Upper lobe of left lung (tissue), 6 donors: ENCODE data around the gene APOC3. TPM values are rescaled to one million over a fixed set of nuclear protein-coding genes. Genes with fewer than 3 reads are reported as not detected.

Source experiments
- ATAC-seq, 2 donors: fragments of 200-7000 bp; cut with Tn5 transposase; one replicate each; pipeline ENCODE4 v1.9.1; 2022; ENCODE audit warnings: mild to moderate bottlenecking in 2 of 2, moderate library complexity in 2 of 2; ENCODE audit not compliant: low FRiP score in 2 of 2
- DNase-seq, 2 donors: peaks; one replicate each; pipeline ENCODE4 v3.0.0-alpha.2; 2019 to 2020
- H3K27ac ChIP-seq, 4 donors: fragments of 200-600 bp; sonication (generic); one replicate each; pipeline ENCODE4 v1.5.1; 2016 to 2019
- H3K27me3 ChIP-seq, 4 donors: fragments of 200-600 bp; sonication (generic); one replicate each; pipeline ENCODE4 v1.5.1; 2017 to 2019
- H3K36me3 ChIP-seq, 4 donors: fragments of 200-600 bp; sonication (generic); one replicate each; pipeline ENCODE4 v1.5.1; 2016 to 2019
- H3K4me1 ChIP-seq, 4 donors: fragments of 200-600 bp; sonication (generic); one replicate each; pipeline ENCODE4 v1.5.1; 2018 to 2019
- H3K4me3 ChIP-seq, 4 donors: fragments of 200-600 bp; sonication (generic); one replicate each; pipeline ENCODE4 v1.5.1; 2017 to 2019; ENCODE audit warnings: mild to moderate bottlenecking in 2 of 4, moderate library complexity in 1 of 4
- H3K9me3 ChIP-seq, 4 donors: fragments of 200-600 bp; sonication (generic); one replicate each; pipeline ENCODE4 v1.5.1; 2018 to 2019
- CTCF ChIP-seq, 6 experiments: fragments of 450-650 bp in 4 of 6; fragments of 200-600 bp in 2 of 6; sonication (generic) in 2 of 6; IDR thresholded peaks; one replicate each; pipeline ENCODE4 v1.5.1; 2016 to 2019; ENCODE audit warnings: antibody characterized with exemption in 6 of 6
- EP300 ChIP-seq, 4 donors: sonication (generic); formaldehyde crosslinking; IDR thresholded peaks; one replicate each; pipeline ENCODE4 v1.5.1; 2017; ENCODE audit warnings: antibody characterized with exemption in 4 of 4, control low read depth in 2 of 4
- POLR2A ChIP-seq, 4 donors: fragments of 450-650 bp; IDR thresholded peaks; one replicate each; pipeline ENCODE4 v1.5.1; 2016 to 2017; ENCODE audit warnings: antibody characterized with exemption in 4 of 4, mild to moderate bottlenecking in 2 of 4
- POLR2AphosphoS5 ChIP-seq, 2 donors: sonication (generic); formaldehyde crosslinking; IDR thresholded peaks; one replicate each; pipeline ENCODE4 v1.5.1; 2017; ENCODE audit warnings: antibody characterized with exemption in 2 of 2
- WGBS, 2 donors: methylation state at CpG; one replicate each; pipeline ENCODE4 v1.1.5; 2017 to 2018; 5-methylcytosine and 5-hydroxymethylcytosine counted together
- total RNA-seq, 6 donors: library from RNA; depleted of rRNA in 4 of 6; stranded (reverse); fragments of >200 nt in 4 of 6; gene quantifications; one replicate each; pipeline versions ENCODE4 v1.1.0 to v1.2.1, GENCODE V29; 2016 to 2021
- donor health status: DM: no; HTN: no; CAD: no; lungs with moderate emphysema.
- donor health status: DM: no; HTN: yes; CAD: no; lungs with severe emphysema.

APOC3 gene
- total RNA-seq, 6 donors from 2014 or later, result 3.7 to 4.4 TPM; not detected in 4

- WGBS, 2 donors, result 89% methylated on average over 8 of the region's 8 CpGs
Measured at GRCh38 chr11:116792869-116793771, 36.6 kb upstream of the APOC3 start.

DNA sequence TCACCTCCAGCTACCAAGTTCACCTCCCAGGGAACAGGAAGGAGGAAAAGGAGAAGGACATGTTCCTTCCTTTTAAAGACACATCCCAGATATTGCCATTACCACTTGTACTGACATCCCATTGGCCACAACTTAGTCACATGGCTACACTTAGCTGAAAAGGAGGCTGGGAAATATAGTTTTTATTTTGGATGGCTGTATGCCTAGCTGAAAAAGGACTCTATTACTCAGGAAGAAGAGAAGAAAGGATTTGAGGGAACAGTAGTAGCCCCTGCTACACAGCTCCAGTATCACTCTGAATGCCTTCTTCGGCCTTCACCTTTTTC is 36.0 kb upstream of the APOC3 start:
- Histone ChIP-seq H3K4me3 (no peak overlapping the region), H3K27ac (no peak overlapping the region), H3K9me3 (no peaks in the 10 kb centered on the region), H3K4me1 (peaks cover 6 to 16% (median 11%) of the 10 kb centered on the region in 4 donors), H3K36me3 (no peaks in the 10 kb centered on the region), H3K27me3 (no peaks in the 10 kb centered on the region)
- 96 to 100% methylated on average over 1 of the region's 1 CpG for WGBS, 2 donors
- no peak for ATAC-seq
- no peak for TF ChIP-seq EP300 (IDR thresholded peaks at IDR 0.05)
- no peak for TF ChIP-seq POLR2A (IDR thresholded peaks at IDR 0.05)
- no peak for TF ChIP-seq POLR2AphosphoS5 (IDR thresholded peaks at IDR 0.05)
- TF ChIP-seq CTCF (IDR thresholded peaks at IDR 0.05), result no peak
- no peak for DNase-seq

More at GRCh38 chr11:116792869-116793771, 36.6 kb upstream of the APOC3 start:
- no peak for ATAC-seq
- TF ChIP-seq POLR2AphosphoS5 (IDR thresholded peaks at IDR 0.05) (no peak), POLR2A (IDR thresholded peaks at IDR 0.05) (no peak), EP300 (IDR thresholded peaks at IDR 0.05) (no peak), CTCF (IDR thresholded peaks at IDR 0.05) (no peak)
- no peak overlapping the region for H3K27ac ChIP-seq
- peaks cover 8 to 22% (median 15%) of the 10 kb centered on the region in 4 donors for H3K4me1 ChIP-seq
- no peaks in the 10 kb centered on the region for H3K27me3 ChIP-seq
- no peak for DNase-seq
- no peak overlapping the region for H3K4me3 ChIP-seq
- no peaks in the 10 kb centered on the region for H3K36me3 ChIP-seq
- H3K9me3 ChIP-seq, result no peaks in the 10 kb centered on the region

DNA sequence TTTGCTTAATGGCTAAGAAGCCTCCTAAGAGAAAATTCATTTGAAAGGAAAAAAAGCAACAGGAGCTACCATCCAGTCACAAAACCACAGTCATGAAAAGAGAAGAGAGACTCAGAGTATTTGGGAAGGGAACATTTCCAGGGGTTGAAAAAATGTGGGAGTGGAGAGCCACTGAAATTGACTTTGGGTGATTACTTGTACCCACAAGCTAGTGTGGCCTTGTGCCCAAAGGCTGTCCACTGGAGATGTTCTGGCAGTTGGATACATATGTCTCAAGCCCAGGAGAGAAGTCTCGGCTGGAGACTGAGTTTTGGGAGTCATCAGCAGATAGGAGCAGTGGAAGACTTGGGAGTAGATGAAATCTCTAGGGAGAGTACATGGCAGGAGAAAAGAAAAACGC is 34.9 kb upstream of the APOC3 start:
- ATAC-seq (no peak), DNase-seq (no peak)
- Histone ChIP-seq H3K4me3 (no peak overlapping the region), H3K4me1 (peaks cover 6 to 15% (median 11%) of the 10 kb centered on the region in 4 donors), H3K27me3 (no peaks in the 10 kb centered on the region), H3K27ac (no peak overlapping the region), H3K36me3 (no peaks in the 10 kb centered on the region), H3K9me3 (no peaks in the 10 kb centered on the region)
- 87 to 92% methylated on average over 2 of the region's 2 CpGs for WGBS, 2 donors
- no peak for TF ChIP-seq POLR2A (IDR thresholded peaks at IDR 0.05)
- TF ChIP-seq CTCF (IDR thresholded peaks at IDR 0.05), result no peak
- TF ChIP-seq EP300 (IDR thresholded peaks at IDR 0.05), result no peak
- TF ChIP-seq POLR2AphosphoS5 (IDR thresholded peaks at IDR 0.05), result no peak

DNA sequence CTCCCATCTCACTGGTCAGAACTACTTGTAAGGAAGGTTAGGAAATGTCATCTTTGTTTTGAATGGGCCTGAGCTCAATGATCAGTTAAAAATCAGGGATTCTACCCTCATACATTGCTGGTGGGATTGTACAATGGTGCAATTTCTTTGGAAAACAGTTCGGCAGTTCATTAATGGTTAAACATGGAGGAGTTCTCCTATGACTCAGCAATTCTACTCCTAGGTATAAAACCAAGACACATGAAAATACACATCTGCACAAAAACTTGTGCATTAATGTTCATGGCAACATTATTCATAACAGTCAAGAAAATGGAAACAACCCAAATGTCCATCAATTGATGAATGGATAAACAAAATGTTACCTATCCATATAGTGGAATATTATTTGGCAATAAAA is 33.2 kb upstream of the APOC3 start:
- DNase-seq, result no peak
- Histone ChIP-seq H3K4me1 (peaks cover 0 to 7% (median 3%) of the 10 kb centered on the region in 4 donors), H3K4me3 (no peak overlapping the region), H3K27me3 (no peaks in the 10 kb centered on the region), H3K9me3 (no peaks in the 10 kb centered on the region), H3K27ac (no peak overlapping the region), H3K36me3 (no peaks in the 10 kb centered on the region)
- 65 to 90% methylated on average over 1 of the region's 1 CpG for WGBS, 2 donors
- TF ChIP-seq POLR2A (IDR thresholded peaks at IDR 0.05), result no peak
- TF ChIP-seq EP300 (IDR thresholded peaks at IDR 0.05), result no peak
- TF ChIP-seq POLR2AphosphoS5 (IDR thresholded peaks at IDR 0.05), result no peak
- no peak for TF ChIP-seq CTCF (IDR thresholded peaks at IDR 0.05)
- no peak for ATAC-seq

DNA sequence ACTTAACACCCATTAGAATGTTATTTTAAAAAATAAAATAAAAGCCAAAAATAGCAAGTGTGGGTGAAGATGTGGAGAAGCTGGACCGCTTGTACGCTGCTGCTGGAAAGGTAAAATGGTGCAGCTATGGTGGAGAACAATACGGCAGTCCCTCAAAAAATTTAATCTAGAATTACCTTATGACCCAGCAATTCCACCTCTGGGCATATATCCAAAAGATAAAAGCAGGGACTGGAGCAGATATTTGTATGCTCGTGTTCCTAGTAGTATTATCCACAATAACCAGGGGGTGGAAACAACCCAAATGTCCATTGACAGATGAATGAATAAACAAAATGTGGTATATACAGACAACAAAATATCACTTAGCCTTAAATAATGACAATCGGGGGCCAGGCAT is 31.9 kb upstream of the APOC3 start:
- no peaks in the 10 kb centered on the region for H3K27me3 ChIP-seq
- no peak overlapping the region for H3K4me3 ChIP-seq
- WGBS, 2 donors, result 77 to 87% methylated on average over 5 of the region's 5 CpGs
- no peaks in the 10 kb centered on the region for H3K4me1 ChIP-seq
- no peak for TF ChIP-seq CTCF (IDR thresholded peaks at IDR 0.05)
- no peak for TF ChIP-seq POLR2AphosphoS5 (IDR thresholded peaks at IDR 0.05)
- no peak for TF ChIP-seq EP300 (IDR thresholded peaks at IDR 0.05)
- H3K9me3 ChIP-seq, result no peaks in the 10 kb centered on the region
- ATAC-seq, result no peak
- H3K27ac ChIP-seq, result no peak overlapping the region
- no peaks in the 10 kb centered on the region for H3K36me3 ChIP-seq
- no peak for DNase-seq
